Nephron (organoid): ENCODE results near the gene MMEL1.

Experiments used
- H3K27ac Mint-ChIP-seq, 3 experiments: 2 replicates each; pipeline ENCODE4 v1.8.0; 2020; ENCODE audit warnings: mixed read lengths in 3 of 3, mild to moderate bottlenecking in 2 of 3, moderate library complexity in 1 of 3
- H3K27me3 Mint-ChIP-seq: 2 replicates; pipeline ENCODE4 v1.8.0; 2021; ENCODE audit warnings: low read depth, mild to moderate bottlenecking, moderate library complexity, mixed read lengths
- H3K36me3 Mint-ChIP-seq: 2 replicates; pipeline ENCODE4 v1.8.0; 2020; ENCODE audit warnings: low read depth, mixed read lengths
- H3K4me1 Mint-ChIP-seq: 2 replicates; pipeline ENCODE4 v1.8.0; 2020; ENCODE audit warnings: mixed read lengths
- H3K4me3 Mint-ChIP-seq, 3 experiments: 2 replicates each; pipeline ENCODE4 v1.8.0; 2020; ENCODE audit warnings: mild to moderate bottlenecking in 3 of 3, mixed read lengths in 3 of 3, moderate library complexity in 2 of 3
- H3K9me3 Mint-ChIP-seq: 2 replicates; pipeline ENCODE4 v1.8.0; 2020; ENCODE audit warnings: mixed read lengths
- TF ChIP-seq, protein P1 (sequence below), 3 experiments: fragments of 200-600 bp; sonication (generic); IDR thresholded peaks; one replicate each; pipeline ENCODE4 v1.5.0; 2021; ENCODE audit warnings: antibody characterized with exemption in 3 of 3; ENCODE audit not compliant: unreplicated experiment in 3 of 3

The MMEL1 gene

DNA sequence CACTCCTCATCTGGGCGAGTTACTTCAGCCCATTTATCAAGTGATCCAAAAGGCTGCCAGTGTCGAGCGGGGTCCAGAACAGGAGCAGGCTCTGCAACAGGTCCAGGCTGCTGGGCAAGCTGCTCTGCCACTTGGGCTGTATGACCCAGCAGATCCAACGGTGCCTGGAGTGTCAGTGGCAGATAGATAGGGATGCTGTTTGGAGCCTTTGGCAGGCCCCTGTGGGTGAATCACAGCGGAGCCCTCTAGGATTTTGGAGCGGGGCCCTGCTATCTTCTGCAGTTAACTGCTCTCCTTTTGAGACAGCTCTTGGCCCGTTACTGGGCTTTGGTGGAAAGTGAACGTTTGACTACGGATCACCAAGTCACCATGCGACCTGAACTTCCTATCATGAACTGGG, 7.5 kb downstream of the MMEL1 start:
- Mint-ChIP-seq H3K4me3 (no peak overlapping the region), H3K4me1 (no peaks in the 10 kb centered on the region), H3K36me3 (no peaks in the 10 kb centered on the region), H3K27ac (no peak overlapping the region), H3K9me3 (peaks cover 7% of the 10 kb centered on the region), H3K27me3 (peaks cover 56% of the 10 kb centered on the region)
- TF ChIP-seq, protein P1, sequence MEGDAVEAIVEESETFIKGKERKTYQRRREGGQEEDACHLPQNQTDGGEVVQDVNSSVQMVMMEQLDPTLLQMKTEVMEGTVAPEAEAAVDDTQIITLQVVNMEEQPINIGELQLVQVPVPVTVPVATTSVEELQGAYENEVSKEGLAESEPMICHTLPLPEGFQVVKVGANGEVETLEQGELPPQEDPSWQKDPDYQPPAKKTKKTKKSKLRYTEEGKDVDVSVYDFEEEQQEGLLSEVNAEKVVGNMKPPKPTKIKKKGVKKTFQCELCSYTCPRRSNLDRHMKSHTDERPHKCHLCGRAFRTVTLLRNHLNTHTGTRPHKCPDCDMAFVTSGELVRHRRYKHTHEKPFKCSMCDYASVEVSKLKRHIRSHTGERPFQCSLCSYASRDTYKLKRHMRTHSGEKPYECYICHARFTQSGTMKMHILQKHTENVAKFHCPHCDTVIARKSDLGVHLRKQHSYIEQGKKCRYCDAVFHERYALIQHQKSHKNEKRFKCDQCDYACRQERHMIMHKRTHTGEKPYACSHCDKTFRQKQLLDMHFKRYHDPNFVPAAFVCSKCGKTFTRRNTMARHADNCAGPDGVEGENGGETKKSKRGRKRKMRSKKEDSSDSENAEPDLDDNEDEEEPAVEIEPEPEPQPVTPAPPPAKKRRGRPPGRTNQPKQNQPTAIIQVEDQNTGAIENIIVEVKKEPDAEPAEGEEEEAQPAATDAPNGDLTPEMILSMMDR (IDR thresholded peaks at IDR 0.05; ENCODE audit: unreplicated experiment in 3 of 3) = no peak

GRCh38 chr1:2624735-2625300, 8.0 kb downstream of the MMEL1 start:
- Mint-ChIP-seq H3K27ac (no peak overlapping the region), H3K9me3 (peaks cover 7% of the 10 kb centered on the region)
- TF ChIP-seq, protein P1 (IDR thresholded peaks at IDR 0.05; ENCODE audit: unreplicated experiment in 3 of 3) = no peak

GRCh38 chr1:2623571-2624337, 9.1 kb downstream of the MMEL1 start:
- H3K27ac Mint-ChIP-seq = no peak overlapping the region
- peaks cover 7% of the 10 kb centered on the region for H3K9me3 Mint-ChIP-seq
- H3K27me3 Mint-ChIP-seq = peaks cover 57% of the 10 kb centered on the region
- no peaks in the 10 kb centered on the region for H3K36me3 Mint-ChIP-seq
- H3K4me3 Mint-ChIP-seq = no peak overlapping the region
- TF ChIP-seq, protein P1 (IDR thresholded peaks at IDR 0.05; ENCODE audit: unreplicated experiment in 3 of 3) = no peak
- no peaks in the 10 kb centered on the region for H3K4me1 Mint-ChIP-seq

More at GRCh38 chr1:2624735-2625300, 8.0 kb downstream of the MMEL1 start:
- no peak overlapping the region for H3K4me3 Mint-ChIP-seq
- no peaks in the 10 kb centered on the region for H3K36me3 Mint-ChIP-seq
- H3K4me1 Mint-ChIP-seq = no peaks in the 10 kb centered on the region
- peaks cover 51% of the 10 kb centered on the region for H3K27me3 Mint-ChIP-seq

GRCh38 chr1:2617971-2618470, 14.8 kb downstream of the MMEL1 start:
- H3K4me3 Mint-ChIP-seq = no peak overlapping the region
- H3K4me1 Mint-ChIP-seq = no peaks in the 10 kb centered on the region
- TF ChIP-seq, protein P1 (IDR thresholded peaks at IDR 0.05; ENCODE audit: unreplicated experiment in 3 of 3) = no peak
- no peaks in the 10 kb centered on the region for H3K36me3 Mint-ChIP-seq
- H3K9me3 Mint-ChIP-seq = peaks cover 31% of the 10 kb centered on the region
- H3K27ac Mint-ChIP-seq = no peak overlapping the region
- peaks cover 19% of the 10 kb centered on the region for H3K27me3 Mint-ChIP-seq

- TF ChIP-seq, protein P1 (IDR thresholded peaks at IDR 0.05; ENCODE audit: unreplicated experiment in 3 of 3) = no peak
- Mint-ChIP-seq H3K9me3 (peaks cover 27% of the 10 kb centered on the region), H3K4me3 (no peak overlapping the region), H3K4me1 (no peaks in the 10 kb centered on the region), H3K27me3 (peaks cover 15% of the 10 kb centered on the region), H3K27ac (no peak overlapping the region), H3K36me3 (no peaks in the 10 kb centered on the region)
These were observed 18.7 kb downstream of the MMEL1 start for GRCh38 chr1:2614145-2614544.
